ENCODE data around the gene CFAP69. TPM values are rescaled to one million over a fixed set of nuclear protein-coding genes. Genes with fewer than 3 reads are reported as not detected.
A peak's percentile ranks its signal among the peaks of the same experiment; 100 is the strongest.

CFAP69 gene
- total and polyA plus RNA-seq, 2 experiments from 2014 or later, result 4.9 to 7.9 TPM

DNA sequence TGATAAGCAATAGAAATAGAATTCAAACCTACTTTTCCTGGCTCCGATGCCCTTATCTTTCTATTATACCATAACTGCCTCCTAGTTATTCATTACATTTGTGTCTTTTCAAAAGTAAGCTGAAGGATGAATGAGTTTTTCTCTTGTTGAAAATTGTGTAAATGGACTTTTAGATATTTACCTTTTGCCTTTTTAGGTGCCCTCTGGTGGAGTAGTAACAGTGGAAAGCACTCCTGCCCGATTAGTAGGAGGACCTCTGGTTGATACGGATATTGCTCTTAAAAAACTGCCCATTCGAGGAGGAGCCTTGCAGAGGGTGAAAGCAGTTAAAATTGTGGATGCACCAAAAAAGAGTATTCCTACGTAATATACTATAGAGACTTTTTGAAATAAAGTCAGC is 64.9 kb downstream of the CFAP69 start:
- no peak overlapping the region for H2AFZ ChIP-seq
- no peaks in the 10 kb centered on the region for H3K27me3 ChIP-seq (ENCODE audit: insufficient read depth)
- H3K27me3 Mint-ChIP-seq (ENCODE audit: insufficient read depth, low read depth, poor library complexity), result no peaks in the 10 kb centered on the region
- ATAC-seq, result no peak
- H3K79me2 ChIP-seq (replicated peaks; ENCODE audit: insufficient read depth), result no peaks in the 10 kb centered on the region
- no peaks in the 10 kb centered on the region for H3K4me1 ChIP-seq (ENCODE audit: insufficient read depth)
- DNase-seq (ENCODE audit: low spot score), result peak; percentile 21
- no peaks in the 10 kb centered on the region for H3F3A ChIP-seq (replicated peaks; ENCODE audit: low read depth)
- no peak overlapping the region for H3K4me2 ChIP-seq
- H3K36me3 ChIP-seq (ENCODE audit: insufficient read depth), result no peaks in the 10 kb centered on the region
- H3K4me3 Mint-ChIP-seq, result no peak overlapping the region
- H3K9me2 ChIP-seq (ENCODE audit: insufficient read depth), result no peaks in the 10 kb centered on the region
- TF ChIP-seq, protein P1, sequence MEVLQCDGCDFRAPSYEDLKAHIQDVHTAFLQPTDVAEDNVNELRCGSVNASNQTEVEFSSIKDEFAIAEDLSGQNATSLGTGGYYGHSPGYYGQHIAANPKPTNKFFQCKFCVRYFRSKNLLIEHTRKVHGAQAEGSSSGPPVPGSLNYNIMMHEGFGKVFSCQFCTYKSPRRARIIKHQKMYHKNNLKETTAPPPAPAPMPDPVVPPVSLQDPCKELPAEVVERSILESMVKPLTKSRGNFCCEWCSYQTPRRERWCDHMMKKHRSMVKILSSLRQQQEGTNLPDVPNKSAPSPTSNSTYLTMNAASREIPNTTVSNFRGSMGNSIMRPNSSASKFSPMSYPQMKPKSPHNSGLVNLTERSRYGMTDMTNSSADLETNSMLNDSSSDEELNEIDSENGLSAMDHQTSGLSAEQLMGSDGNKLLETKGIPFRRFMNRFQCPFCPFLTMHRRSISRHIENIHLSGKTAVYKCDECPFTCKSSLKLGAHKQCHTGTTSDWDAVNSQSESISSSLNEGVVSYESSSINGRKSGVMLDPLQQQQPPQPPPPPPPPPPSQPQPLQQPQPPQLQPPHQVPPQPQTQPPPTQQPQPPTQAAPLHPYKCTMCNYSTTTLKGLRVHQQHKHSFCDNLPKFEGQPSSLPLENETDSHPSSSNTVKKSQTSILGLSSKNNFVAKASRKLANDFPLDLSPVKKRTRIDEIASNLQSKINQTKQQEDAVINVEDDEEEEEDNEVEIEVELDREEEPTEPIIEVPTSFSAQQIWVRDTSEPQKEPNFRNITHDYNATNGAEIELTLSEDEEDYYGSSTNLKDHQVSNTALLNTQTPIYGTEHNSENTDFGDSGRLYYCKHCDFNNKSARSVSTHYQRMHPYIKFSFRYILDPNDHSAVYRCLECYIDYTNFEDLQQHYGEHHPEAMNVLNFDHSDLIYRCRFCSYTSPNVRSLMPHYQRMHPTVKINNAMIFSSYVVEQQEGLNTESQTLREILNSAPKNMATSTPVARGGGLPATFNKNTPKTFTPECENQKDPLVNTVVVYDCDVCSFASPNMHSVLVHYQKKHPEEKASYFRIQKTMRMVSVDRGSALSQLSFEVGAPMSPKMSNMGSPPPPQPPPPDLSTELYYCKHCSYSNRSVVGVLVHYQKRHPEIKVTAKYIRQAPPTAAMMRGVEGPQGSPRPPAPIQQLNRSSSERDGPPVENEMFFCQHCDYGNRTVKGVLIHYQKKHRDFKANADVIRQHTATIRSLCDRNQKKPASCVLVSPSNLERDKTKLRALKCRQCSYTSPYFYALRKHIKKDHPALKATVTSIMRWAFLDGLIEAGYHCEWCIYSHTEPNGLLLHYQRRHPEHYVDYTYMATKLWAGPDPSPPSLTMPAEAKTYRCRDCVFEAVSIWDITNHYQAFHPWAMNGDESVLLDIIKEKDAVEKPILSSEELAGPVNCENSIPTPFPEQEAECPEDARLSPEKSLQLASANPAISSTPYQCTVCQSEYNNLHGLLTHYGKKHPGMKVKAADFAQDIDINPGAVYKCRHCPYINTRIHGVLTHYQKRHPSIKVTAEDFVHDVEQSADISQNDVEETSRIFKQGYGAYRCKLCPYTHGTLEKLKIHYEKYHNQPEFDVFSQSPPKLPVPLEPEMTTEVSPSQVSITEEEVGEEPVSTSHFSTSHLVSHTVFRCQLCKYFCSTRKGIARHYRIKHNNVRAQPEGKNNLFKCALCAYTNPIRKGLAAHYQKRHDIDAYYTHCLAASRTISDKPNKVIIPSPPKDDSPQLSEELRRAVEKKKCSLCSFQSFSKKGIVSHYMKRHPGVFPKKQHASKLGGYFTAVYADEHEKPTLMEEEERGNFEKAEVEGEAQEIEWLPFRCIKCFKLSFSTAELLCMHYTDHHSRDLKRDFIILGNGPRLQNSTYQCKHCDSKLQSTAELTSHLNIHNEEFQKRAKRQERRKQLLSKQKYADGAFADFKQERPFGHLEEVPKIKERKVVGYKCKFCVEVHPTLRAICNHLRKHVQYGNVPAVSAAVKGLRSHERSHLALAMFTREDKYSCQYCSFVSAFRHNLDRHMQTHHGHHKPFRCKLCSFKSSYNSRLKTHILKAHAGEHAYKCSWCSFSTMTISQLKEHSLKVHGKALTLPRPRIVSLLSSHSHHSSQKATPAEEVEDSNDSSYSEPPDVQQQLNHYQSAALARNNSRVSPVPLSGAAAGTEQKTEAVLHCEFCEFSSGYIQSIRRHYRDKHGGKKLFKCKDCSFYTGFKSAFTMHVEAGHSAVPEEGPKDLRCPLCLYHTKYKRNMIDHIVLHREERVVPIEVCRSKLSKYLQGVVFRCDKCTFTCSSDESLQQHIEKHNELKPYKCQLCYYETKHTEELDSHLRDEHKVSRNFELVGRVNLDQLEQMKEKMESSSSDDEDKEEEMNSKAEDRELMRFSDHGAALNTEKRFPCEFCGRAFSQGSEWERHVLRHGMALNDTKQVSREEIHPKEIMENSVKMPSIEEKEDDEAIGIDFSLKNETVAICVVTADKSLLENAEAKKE (CRISPR knock-in tag; IDR thresholded peaks at IDR 0.05), result no peak
- TF ChIP-seq, protein P2, sequence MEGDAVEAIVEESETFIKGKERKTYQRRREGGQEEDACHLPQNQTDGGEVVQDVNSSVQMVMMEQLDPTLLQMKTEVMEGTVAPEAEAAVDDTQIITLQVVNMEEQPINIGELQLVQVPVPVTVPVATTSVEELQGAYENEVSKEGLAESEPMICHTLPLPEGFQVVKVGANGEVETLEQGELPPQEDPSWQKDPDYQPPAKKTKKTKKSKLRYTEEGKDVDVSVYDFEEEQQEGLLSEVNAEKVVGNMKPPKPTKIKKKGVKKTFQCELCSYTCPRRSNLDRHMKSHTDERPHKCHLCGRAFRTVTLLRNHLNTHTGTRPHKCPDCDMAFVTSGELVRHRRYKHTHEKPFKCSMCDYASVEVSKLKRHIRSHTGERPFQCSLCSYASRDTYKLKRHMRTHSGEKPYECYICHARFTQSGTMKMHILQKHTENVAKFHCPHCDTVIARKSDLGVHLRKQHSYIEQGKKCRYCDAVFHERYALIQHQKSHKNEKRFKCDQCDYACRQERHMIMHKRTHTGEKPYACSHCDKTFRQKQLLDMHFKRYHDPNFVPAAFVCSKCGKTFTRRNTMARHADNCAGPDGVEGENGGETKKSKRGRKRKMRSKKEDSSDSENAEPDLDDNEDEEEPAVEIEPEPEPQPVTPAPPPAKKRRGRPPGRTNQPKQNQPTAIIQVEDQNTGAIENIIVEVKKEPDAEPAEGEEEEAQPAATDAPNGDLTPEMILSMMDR (conservative IDR thresholded peaks at IDR 0.05; ENCODE audit: low read depth in 2 of 2), result peak in 1 of 2 experiments; percentile 39; a peak in 3 of 4 replicates
- H3K27ac ChIP-seq (ENCODE audit: low read depth), result no peak overlapping the region
- no peaks in the 10 kb centered on the region for H3K36me3 Mint-ChIP-seq (ENCODE audit: low read depth)
- H3K4me3 ChIP-seq, result no peak overlapping the region
- H3K27ac Mint-ChIP-seq, result no peak overlapping the region
- no peaks in the 10 kb centered on the region for H3K4me1 Mint-ChIP-seq
- no peaks in the 10 kb centered on the region for H3K9me3 Mint-ChIP-seq
- H4K20me1 ChIP-seq (replicated peaks; ENCODE audit: insufficient read depth), result no peaks in the 10 kb centered on the region

DNA sequence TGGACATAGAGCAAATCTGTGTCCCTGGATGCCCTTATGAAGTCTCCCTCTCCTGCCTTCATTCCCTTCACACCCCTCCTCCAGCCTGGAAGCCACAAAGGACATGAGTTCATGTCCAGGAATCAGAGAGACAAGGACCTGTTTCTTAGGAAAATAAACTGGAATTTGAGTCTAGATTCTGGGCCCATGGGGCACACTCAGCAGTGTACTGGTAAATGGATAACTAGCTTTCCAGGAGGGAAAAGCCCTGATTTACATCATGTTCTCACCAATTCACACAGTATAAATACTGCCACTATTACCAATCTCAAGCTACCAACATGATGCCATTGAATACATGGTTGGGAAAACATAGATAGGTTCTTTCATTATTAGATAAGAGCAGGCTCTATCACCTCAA is 66.2 kb downstream of the CFAP69 start:
- no peak overlapping the region for H3K27ac ChIP-seq (ENCODE audit: low read depth)
- no peak overlapping the region for H3K4me3 ChIP-seq
- DNase-seq (ENCODE audit: low spot score), result no peak
- no peaks in the 10 kb centered on the region for H3K9me2 ChIP-seq (ENCODE audit: insufficient read depth)
- H3K36me3 Mint-ChIP-seq (ENCODE audit: low read depth), result no peaks in the 10 kb centered on the region
- no peak overlapping the region for H3K4me3 Mint-ChIP-seq
- H3K27me3 Mint-ChIP-seq (ENCODE audit: insufficient read depth, low read depth, poor library complexity), result no peaks in the 10 kb centered on the region
- ATAC-seq, result no peak
- TF ChIP-seq ZNF114 (CRISPR knock-in tag; IDR thresholded peaks at IDR 0.05) (no peak), CREB1 (CRISPR knock-in tag; IDR thresholded peaks at IDR 0.05; ENCODE audit: low read depth) (no peak), ZNF331 (CRISPR knock-in tag; IDR thresholded peaks at IDR 0.05; ENCODE audit: low read depth) (no peak)
- TF ChIP-seq, protein P3, sequence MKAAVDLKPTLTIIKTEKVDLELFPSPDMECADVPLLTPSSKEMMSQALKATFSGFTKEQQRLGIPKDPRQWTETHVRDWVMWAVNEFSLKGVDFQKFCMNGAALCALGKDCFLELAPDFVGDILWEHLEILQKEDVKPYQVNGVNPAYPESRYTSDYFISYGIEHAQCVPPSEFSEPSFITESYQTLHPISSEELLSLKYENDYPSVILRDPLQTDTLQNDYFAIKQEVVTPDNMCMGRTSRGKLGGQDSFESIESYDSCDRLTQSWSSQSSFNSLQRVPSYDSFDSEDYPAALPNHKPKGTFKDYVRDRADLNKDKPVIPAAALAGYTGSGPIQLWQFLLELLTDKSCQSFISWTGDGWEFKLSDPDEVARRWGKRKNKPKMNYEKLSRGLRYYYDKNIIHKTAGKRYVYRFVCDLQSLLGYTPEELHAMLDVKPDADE (IDR thresholded peaks at IDR 0.05), result no peak
- H3K4me2 ChIP-seq, result no peak overlapping the region
- no peaks in the 10 kb centered on the region for H3K9me3 Mint-ChIP-seq
- no peaks in the 10 kb centered on the region for H3K27me3 ChIP-seq (ENCODE audit: insufficient read depth)
- no peaks in the 10 kb centered on the region for H3K4me1 Mint-ChIP-seq
- H3K36me3 ChIP-seq (ENCODE audit: insufficient read depth), result no peaks in the 10 kb centered on the region
- H2AFZ ChIP-seq, result no peak overlapping the region
- H3K79me2 ChIP-seq (replicated peaks; ENCODE audit: insufficient read depth), result no peaks in the 10 kb centered on the region
- H3K4me1 ChIP-seq (ENCODE audit: insufficient read depth), result no peaks in the 10 kb centered on the region
- no peaks in the 10 kb centered on the region for H3F3A ChIP-seq (replicated peaks; ENCODE audit: low read depth)
- H4K20me1 ChIP-seq (replicated peaks; ENCODE audit: insufficient read depth), result no peaks in the 10 kb centered on the region
- no peak overlapping the region for H3K27ac Mint-ChIP-seq

Data from GM23338 (cell line).